Astrocyte (in vitro differentiated cells and primary cell): Measurements from ENCODE around the gene C19orf47.

Experiments
- EZH2 ChIP-seq: IDR thresholded peaks from 2 replicates; pipeline ENCODE4 v1.6.1; 2012; ENCODE audit warnings: mild to moderate bottlenecking, low read length, inconsistent platforms; ENCODE audit not compliant: insufficient read depth
- TF ChIP-seq, protein P1 (sequence below): IDR thresholded peaks from 2 replicates; pipeline ENCODE4 v1.5.1; 2011; ENCODE audit warnings: low read depth, mild to moderate bottlenecking, inconsistent platforms, low read length, moderate library complexity; ENCODE audit not compliant: insufficient read depth

DNA sequence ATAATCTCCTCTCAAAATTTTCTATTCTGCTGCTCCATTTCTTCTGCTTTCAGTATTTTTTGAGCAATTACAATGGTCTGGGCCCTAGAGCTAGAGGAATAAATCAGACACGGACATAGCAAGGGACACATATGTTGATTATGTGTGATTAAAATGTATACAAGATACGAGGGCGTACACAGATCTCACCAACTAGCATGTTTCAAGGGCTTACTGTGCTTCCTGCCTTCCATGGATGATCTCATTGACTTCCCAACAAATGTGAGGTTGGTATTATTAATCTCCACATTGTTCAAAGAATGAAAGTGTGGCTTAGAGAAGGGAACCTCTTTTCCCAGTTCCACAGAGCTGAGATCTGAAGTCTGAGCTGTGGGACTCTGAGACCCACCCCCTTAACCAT lies 9.4 kb upstream of the C19orf47 start:
- TF ChIP-seq, protein P1, sequence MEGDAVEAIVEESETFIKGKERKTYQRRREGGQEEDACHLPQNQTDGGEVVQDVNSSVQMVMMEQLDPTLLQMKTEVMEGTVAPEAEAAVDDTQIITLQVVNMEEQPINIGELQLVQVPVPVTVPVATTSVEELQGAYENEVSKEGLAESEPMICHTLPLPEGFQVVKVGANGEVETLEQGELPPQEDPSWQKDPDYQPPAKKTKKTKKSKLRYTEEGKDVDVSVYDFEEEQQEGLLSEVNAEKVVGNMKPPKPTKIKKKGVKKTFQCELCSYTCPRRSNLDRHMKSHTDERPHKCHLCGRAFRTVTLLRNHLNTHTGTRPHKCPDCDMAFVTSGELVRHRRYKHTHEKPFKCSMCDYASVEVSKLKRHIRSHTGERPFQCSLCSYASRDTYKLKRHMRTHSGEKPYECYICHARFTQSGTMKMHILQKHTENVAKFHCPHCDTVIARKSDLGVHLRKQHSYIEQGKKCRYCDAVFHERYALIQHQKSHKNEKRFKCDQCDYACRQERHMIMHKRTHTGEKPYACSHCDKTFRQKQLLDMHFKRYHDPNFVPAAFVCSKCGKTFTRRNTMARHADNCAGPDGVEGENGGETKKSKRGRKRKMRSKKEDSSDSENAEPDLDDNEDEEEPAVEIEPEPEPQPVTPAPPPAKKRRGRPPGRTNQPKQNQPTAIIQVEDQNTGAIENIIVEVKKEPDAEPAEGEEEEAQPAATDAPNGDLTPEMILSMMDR, result no peak
- no peak for TF ChIP-seq EZH2
